Glutamatergic neuron (in vitro differentiated cells): Measurements from ENCODE around the gene ZFHX3. TPM values are rescaled to one million over a fixed set of nuclear protein-coding genes. Genes with fewer than 3 reads are reported as not detected.
A peak's percentile ranks its signal among the peaks of the same experiment; 100 is the strongest.

Source experiments
- DNase-seq: peaks from one replicate; pipeline ENCODE4 v3.0.0; 2022
- H3K27ac Mint-ChIP-seq: one replicate; pipeline ENCODE4 v1.8.0; 2020; ENCODE audit warnings: mild to moderate bottlenecking, mixed read lengths, inconsistent platforms; ENCODE audit not compliant: unreplicated experiment
- H3K27me3 Mint-ChIP-seq: one replicate; pipeline ENCODE4 v1.8.0; 2020; ENCODE audit warnings: mild to moderate bottlenecking, moderate library complexity, mixed read lengths, inconsistent platforms; ENCODE audit not compliant: unreplicated experiment
- H3K36me3 Mint-ChIP-seq: one replicate; pipeline ENCODE4 v1.8.0; 2020; ENCODE audit warnings: mild to moderate bottlenecking, mixed read lengths, inconsistent platforms; ENCODE audit not compliant: unreplicated experiment
- H3K4me1 Mint-ChIP-seq: one replicate; pipeline ENCODE4 v1.8.0; 2020; ENCODE audit warnings: mild to moderate bottlenecking, low read depth, mixed read lengths, inconsistent platforms; ENCODE audit not compliant: unreplicated experiment
- H3K4me3 Mint-ChIP-seq: one replicate; pipeline ENCODE4 v1.8.0; 2020; ENCODE audit warnings: mild to moderate bottlenecking, mixed read lengths, inconsistent platforms; ENCODE audit not compliant: unreplicated experiment
- H3K9me3 Mint-ChIP-seq: one replicate; pipeline ENCODE4 v1.8.0; 2020; ENCODE audit warnings: mild to moderate bottlenecking, moderate library complexity, mixed read lengths, inconsistent platforms; ENCODE audit not compliant: unreplicated experiment
- total RNA-seq: library from RNA; stranded (reverse); fragmentation: NEBNext Ultra II Directional; extraction: Animal tissue kit (Norgen Biotek cat#: 25700); gene quantifications from one replicate; pipeline ENCODE4 v1.2.1, GENCODE V29; 2021; ENCODE audit not compliant: unreplicated experiment
- TF ChIP-seq, protein P1 (sequence below): fragments of 200-600 bp; sonication (generic); IDR thresholded peaks from one replicate; pipeline ENCODE4 v1.5.0; 2021; ENCODE audit not compliant: partially characterized antibody, unreplicated experiment

ZFHX3 gene
- total RNA-seq, 1 donor from 2014 or later = 6.8 TPM

DNA sequence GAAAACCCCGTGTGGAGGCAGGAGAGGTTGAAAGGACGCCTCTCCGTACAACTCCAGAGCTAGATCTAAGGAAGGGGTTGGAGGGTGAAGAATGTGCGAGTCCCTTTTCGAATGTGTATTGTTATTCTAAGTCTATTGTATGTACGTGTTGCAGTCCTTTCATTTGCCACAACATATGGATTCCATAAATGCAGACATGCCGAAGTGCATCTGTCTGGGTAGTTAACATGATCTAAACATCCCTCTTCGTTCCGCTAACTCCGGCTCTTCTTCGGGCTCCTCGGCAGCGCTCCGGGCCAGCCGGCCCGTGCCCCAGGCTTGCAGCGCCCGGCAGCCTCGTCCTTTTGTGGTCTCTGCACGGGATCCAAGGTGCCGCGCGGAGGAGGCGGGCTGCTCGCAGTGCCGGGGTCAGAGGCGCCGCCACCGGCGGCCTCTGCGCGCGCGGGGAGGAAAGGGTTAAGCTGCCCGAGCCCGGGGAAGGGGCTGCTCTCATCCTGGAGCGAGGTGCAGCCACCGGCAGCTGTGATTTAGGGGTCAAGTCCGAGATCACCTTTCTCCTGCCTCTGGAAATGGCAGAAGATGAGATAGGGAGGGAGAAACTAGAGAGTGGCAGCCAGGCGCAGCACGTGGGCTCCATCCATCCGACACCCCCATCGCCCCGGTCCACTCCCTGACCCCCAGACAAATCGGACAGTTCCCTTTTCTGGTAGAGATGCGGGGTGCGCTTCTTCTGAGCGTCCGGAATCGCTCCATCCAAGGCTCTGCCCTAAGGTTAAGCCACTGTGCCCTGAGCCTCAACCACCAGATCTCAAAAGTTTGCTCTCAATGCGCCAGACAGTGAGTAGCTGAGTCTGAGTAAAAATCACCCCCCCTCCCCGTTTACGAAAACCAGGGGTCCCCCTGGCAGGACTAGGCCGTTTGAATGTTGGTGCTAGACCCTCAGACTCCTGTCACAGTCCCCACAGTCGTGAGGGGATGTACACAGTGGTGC is 15.1 kb upstream of the ZFHX3 start:
- peak overlapping the region; percentile 85 for H3K4me3 Mint-ChIP-seq
- peaks cover 19% of the 10 kb centered on the region for H3K4me1 Mint-ChIP-seq
- peaks cover 34% of the 10 kb centered on the region for H3K27me3 Mint-ChIP-seq
- peaks cover 9% of the 10 kb centered on the region for H3K9me3 Mint-ChIP-seq
- TF ChIP-seq, protein P1, sequence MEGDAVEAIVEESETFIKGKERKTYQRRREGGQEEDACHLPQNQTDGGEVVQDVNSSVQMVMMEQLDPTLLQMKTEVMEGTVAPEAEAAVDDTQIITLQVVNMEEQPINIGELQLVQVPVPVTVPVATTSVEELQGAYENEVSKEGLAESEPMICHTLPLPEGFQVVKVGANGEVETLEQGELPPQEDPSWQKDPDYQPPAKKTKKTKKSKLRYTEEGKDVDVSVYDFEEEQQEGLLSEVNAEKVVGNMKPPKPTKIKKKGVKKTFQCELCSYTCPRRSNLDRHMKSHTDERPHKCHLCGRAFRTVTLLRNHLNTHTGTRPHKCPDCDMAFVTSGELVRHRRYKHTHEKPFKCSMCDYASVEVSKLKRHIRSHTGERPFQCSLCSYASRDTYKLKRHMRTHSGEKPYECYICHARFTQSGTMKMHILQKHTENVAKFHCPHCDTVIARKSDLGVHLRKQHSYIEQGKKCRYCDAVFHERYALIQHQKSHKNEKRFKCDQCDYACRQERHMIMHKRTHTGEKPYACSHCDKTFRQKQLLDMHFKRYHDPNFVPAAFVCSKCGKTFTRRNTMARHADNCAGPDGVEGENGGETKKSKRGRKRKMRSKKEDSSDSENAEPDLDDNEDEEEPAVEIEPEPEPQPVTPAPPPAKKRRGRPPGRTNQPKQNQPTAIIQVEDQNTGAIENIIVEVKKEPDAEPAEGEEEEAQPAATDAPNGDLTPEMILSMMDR = no peak
- peak; percentile 64 for DNase-seq
- no peak overlapping the region for H3K27ac Mint-ChIP-seq
- no peaks in the 10 kb centered on the region for H3K36me3 Mint-ChIP-seq

DNA sequence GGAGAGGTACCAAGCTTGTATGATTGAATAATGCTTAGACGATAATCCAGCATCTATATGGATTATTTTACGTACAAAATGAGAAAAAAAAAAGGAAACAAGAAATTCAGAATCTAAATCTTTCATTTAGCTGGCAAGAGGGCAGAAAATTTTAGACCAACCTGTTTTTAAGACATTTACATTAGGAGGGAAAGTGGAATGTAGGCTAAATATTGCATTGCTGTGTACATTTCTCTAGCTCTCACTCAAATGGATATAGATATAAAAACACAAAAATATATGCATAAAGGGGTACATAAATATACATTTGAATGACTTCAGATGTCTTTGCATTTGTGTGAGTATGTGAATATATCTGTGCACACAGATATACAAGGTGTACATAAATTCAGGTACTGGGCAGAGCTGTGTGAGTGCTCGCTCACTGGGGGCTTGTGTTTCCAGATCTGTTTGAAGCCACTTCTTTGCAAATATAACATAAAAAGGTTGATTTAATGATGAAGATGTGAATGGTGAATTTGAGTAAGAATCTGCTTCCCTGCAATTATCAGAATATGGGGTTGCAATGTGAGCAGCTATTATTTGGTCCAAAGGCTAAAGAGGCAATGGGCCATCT is 14.2 kb upstream of the ZFHX3 start:
- TF ChIP-seq, protein P1 = no peak
- Mint-ChIP-seq H3K9me3 (peaks cover 10% of the 10 kb centered on the region), H3K4me3 (peak overlapping the region; percentile 85), H3K36me3 (peaks cover 3% of the 10 kb centered on the region), H3K27me3 (peaks cover 37% of the 10 kb centered on the region), H3K27ac (no peak overlapping the region), H3K4me1 (peaks cover 21% of the 10 kb centered on the region)
- no peak for DNase-seq

DNA sequence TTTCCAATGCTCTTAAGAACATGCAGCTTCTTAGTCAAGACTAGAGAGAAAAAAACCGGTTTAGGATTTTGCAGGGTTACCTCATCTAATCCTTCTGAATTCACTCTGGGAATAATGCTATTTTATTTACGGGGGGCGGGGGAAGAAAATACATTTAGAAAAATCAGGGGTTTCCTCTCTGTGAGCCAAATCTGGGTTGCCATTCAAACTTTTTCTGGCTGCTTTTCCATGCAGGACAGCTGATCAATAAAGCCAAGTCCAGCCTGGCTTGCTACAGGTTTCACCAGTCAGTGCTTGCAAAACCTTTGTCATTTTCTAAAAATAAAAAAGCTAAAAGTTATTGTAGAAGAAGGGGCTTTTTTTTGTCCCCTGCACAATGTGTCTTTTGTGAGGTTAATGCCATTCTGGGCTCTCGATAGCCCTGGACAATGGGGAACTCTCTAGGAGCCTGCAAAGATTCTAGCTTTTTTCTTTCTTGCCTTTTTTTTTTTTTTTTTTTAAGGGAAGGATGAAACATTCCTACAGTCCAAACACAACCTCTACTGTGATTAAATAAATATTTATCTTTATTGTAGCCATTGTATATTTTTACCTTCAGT is 13.1 kb upstream of the ZFHX3 start:
- Mint-ChIP-seq H3K27ac (no peak overlapping the region), H3K9me3 (peaks cover 10% of the 10 kb centered on the region), H3K4me1 (peaks cover 27% of the 10 kb centered on the region), H3K36me3 (peaks cover 6% of the 10 kb centered on the region), H3K4me3 (no peak overlapping the region), H3K27me3 (peaks cover 37% of the 10 kb centered on the region)
- TF ChIP-seq, protein P1 = no peak
- DNase-seq = no peak

DNA sequence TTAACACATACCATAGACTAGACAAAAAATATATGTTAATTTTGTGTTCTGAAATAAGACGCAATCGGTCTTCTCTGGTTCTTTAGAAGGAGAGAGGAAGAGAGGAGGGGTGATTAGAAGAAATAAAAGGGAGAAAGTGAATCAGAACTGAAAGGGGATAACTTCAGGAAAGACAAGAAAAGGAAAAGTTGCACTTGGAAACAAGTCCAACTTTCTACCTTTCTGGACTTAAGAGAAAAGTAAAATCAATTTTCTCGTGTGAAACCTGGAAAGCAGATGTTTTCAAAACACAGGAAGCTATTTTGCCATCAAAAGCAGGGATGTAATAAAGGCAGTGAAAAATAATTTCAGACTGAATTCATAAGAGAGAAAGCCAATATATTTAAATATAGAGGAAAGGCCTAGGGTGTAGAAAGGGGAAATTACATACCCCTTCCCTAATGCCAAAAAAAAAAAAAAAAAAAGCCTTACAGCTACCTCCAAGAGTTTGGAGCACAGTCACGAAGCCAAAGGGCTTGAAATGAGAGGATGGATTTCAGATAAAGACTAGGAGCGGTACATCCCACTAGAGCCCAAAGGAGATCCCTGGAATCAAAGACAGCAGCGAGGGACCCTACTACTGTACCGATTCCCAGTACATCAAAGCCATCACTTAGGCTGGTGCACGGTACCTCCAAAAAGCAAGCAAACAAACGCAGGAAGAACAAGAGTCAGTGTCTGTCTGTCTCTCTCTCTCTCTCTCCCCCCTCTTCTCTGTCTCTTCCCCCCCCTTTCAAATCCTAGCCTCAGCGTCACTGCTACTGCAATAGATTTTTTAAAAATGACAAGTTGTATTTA is 12.1 kb upstream of the ZFHX3 start:
- Mint-ChIP-seq H3K36me3 (peaks cover 6% of the 10 kb centered on the region), H3K27ac (no peak overlapping the region), H3K27me3 (peaks cover 35% of the 10 kb centered on the region), H3K4me1 (peaks cover 34% of the 10 kb centered on the region), H3K4me3 (peak overlapping the region; percentile 83), H3K9me3 (peaks cover 10% of the 10 kb centered on the region)
- TF ChIP-seq, protein P1 = no peak
- DNase-seq = no peak
